Measurements from ENCODE around the gene SUSD5.
"Not testable (repeated sequence)": the region's sequence is repeated elsewhere in the genome, so short reads cannot be mapped to it uniquely, and the experiment has no call there.

Gene SUSD5

DNA sequence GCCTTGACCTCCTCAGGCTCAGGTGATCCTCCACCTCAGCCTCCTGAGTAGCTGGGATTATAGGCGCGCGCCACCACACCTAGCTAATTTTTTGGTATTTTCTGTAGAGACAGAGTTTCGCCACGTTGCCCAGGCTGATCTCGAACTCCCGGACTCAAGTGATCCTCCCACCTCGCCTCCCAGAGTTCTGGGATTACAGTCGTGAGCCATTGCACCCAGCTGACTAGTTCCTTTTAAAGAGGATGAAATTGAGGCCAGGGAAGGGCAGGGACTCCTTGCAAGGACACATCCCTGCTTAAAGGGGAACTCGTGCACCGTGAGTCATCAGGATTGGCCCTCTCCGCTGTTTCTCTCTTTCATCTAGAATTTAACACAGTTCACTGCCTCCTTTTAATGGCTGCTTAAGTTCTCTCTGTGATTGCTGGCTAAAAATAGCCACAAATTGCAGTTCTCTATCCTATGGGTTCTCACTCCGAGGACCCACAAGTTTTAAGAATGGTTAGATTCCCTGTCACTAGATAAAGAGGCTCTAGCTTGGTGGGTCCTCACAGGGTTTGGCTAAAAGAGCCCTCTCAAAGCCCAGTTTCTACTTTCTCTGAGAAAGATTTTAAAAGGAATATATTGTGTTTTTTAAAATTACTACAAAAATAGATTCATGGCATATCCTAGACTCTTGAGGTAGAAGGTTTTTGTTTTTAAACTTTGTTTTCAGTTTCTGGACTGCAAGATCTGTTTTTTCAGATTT, 103.4 kb downstream of the SUSD5 start:
- peak; percentile 90 for DNase-seq (ENCODE audit: low read depth)

DNA sequence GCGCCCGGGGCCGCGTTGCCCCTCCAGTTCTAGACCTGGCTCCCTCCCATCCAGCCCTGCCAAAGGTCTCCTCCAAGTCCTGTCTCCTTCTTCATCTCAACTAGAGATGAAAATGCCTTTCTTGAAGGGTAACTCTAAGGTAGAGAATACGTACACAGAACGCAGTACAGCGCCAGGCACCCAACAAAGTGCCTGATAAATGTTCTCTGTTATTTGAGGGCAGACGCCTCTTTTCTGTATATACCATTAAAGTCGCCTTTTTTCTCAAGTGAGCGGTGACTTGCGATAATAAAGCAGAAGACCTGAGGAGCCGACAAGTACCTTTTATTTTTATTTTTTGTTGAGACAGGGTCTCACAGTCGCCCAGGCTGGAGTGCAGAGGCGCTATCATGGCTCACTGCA, 104.0 kb downstream of the SUSD5 start:
- no peak for DNase-seq (ENCODE audit: low read depth)

DNA sequence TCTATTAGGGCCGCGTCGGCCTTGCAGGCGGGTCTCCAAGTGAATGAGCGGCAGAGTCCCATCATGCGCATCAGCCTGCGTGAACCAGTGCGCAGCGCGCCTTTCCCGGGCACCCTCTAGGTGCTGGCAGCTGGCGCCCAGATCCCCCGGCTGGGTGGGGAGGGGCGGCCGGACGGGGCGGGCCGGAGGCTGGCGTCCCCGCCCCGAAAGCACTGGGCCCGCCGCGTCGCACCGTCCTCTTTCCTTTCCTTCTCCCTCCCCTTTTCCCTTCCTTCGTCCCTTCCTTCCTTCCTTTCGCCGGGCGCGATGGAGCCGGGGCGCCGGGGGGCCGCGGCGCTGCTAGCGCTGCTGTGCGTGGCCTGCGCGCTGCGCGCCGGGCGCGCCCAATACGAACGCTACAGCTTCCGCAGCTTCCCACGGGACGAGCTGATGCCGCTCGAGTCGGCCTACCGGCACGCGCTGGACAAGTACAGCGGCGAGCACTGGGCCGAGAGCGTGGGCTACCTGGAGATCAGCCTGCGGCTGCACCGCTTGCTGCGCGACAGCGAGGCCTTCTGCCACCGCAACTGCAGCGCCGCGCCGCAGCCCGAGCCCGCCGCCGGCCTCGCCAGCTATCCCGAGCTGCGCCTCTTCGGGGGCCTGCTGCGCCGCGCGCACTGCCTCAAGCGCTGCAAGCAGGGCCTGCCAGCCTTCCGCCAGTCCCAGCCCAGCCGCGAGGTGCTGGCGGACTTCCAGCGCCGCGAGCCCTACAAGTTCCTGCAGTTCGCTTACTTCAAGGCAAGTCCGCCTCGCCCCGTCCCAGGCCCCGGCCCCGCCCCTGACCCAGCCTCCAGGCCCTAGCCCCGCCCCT, 104.6 kb downstream of the SUSD5 start, which contains the start of gene CRTAP:
TSS of gene CRTAP (plus strand) at position 243 of the 850 bp plus-strand sequence. CDS start at position 307, 64 bp downstream.
- peak; percentile 79 for DNase-seq (ENCODE audit: low read depth)

DNA sequence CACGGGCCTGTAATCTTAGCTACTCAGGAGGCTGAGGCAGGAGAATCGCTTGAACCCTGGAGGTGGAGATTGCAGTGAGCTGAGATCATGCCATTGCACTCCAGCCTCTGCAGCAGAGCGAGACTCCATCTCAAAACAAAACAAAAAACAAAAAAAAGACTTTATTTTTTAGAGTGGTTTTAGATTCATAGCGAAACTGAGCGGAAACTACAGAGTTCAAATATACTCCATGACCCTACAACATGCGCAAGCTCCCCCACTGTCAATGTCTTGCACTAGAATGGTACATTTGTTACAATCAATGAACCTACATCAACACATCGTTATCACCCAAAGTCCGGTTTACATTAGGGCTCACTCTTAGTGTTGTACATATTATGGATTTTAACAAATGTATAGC, 107.0 kb downstream of the SUSD5 start:
- no peak for DNase-seq (ENCODE audit: low read depth)

DNA sequence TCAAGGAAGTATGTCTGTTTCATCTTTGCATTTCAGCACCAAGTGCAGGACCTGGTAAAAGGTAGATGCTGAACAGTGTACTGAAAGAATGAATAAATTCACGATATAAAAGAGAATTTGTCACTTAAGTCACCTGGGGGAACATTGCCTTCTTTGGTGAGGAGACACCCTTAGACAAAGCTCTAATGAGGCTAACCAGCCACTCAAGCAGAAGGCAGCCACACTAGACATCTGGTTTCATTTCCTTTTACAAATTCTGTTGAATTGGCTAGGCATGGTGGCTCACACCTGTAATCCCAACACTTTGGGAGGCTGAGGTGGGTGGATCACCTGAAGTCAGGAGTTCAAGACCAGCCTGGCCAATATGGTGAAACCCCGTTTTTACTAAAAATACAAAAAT, 111.8 kb downstream of the SUSD5 start:
- DNase-seq (ENCODE audit: low read depth) = not testable (repeated sequence)

DNA sequence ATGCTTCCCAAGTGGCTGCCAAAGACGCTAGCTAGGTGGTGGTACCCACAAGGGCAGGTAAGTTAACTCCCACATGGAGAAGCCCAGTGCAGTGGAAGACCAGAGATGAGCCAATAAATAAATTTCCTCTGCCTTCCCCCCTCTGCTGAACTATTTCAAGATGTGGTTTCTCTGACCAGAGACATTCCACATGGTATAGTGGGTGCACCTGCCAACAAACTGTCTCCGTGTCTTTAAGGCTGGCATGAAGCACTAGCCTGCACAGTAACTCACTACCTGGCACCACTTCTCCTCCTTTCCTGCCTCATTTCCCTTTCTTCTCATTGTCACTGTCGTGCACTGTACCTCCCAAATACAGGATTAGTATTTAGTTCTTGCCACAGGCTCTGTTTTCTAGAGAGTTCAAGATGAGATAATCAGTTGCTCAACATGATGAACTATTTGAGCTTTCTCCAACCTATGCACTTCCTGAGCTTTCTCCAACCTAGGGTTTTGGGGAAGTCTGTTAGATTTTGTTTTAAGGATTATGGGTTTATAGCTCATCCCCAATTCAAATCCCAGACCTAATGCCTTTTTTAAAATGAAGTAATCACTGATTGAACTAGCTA, 113.2 kb downstream of the SUSD5 start:
- DNase-seq (ENCODE audit: low read depth) = no peak

DNA sequence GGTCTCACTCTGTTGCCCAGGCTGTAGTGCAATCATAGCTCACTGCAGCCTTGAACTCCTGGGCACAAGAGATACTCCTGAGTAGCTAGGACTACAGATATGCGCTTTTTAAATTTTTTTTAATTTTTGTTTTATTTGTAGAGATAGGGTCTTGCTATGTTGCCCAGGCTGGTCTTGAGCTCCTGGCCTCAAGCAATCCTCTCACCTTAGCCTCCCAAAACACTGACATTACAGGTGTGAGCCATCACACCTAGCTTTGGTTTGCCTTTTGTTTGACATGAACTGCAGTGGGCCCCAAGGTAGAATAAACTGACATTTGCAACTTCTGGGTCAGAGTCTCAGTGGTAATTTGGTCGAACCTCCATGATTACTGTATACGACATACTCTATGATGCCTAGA, 113.8 kb downstream of the SUSD5 start:
- DNase-seq (ENCODE audit: low read depth) = no peak

DNA sequence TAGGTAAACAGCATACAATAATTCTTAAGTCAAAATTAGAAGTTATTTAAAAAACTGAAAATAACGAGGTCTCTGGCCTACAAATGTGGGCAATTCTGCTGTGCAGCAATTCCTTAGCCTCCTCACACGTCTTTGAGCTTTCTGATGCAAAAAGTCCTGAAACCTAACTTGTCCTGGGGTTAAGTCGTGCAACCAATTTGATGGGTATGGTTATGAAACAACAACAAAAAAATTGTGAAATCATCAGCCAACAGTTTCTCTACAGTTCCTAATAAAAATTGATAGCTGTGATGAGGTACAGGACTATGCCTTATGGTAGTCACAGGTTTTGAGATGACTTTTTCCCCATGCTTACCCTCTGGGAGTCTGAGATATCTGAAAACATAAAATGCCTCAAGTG, 115.1 kb downstream of the SUSD5 start:
- no peak for DNase-seq (ENCODE audit: low read depth)

DNA sequence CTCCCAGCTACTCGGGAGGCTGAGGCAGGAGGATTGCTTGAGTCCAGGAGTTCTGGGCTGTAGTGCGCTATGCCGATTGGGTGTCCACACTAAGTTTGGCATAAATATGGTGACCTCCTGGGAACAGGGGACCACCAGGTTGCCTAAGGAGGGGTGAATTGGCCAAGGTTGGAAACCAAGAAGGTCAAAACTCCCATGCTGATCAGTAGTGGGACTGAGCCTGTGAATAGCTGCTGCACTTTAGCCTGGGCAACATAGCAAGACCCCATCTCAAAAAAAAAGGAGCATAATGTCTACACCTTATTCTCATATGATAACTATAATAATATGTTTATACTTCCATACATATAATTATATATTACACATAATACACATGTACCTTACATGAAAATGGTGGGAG, 115.6 kb downstream of the SUSD5 start:
- DNase-seq (ENCODE audit: low read depth) = no peak

DNA sequence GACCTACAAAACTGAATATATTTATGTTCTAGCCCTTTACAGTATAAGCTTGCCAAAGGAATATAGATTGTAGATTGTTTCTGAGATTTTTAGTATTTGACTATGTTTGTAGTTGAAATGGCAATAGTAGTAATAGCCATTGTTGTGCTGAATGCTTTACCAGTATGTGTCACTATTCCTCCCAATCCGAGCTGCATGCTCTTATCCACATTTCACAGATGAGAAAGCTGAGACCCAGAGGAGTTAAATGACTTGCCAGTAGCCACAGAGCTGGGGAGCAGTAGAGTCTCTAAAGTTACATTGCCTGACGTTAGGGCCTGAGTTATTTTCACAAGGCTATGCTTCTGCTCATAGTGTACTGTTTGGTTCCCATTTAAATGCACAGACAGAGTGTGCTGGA, 118.4 kb downstream of the SUSD5 start:
- DNase-seq (ENCODE audit: low read depth) = no peak

Data from non-pigmented ciliary epithelial cell (primary cell).